Sciatic nerve (tissue), 2 donors: ENCODE data around the gene AIPL1. TPM values are rescaled to one million over a fixed set of nuclear protein-coding genes. Genes with fewer than 3 reads are reported as not detected.
A peak's percentile ranks its signal among the peaks of the same experiment; 100 is the strongest.

ENCODE experiments used
- ATAC-seq: fragments of 200-7000 bp; cut with Tn5 transposase; one replicate; pipeline ENCODE4 v1.9.1; 2020; ENCODE audit warnings: mild to moderate bottlenecking, moderate library complexity
- DNase-seq: peaks from one replicate; pipeline ENCODE4 v3.0.0-alpha.2; 2020; ENCODE audit warnings: low spot score
- intact Hi-C: fragments of 100-400 bp; cut with DNase I; formaldehyde crosslinking; loops from one replicate; pipeline ENCODE4 v1.14.2; 2022
- total RNA-seq: library from RNA; stranded (reverse); fragmentation: NEBNext Ultra II Directional; extraction: Animal tissue kit (Norgen Biotek cat#: 25700); gene quantifications from one replicate; pipeline ENCODE4 v1.2.1, GENCODE V29; 2021
- donor health status: DM: no; HTN: no; CAD: no.
- donor health status: DM: no; HTN: no; CAD: no.

The AIPL1 gene
- total RNA-seq, 1 donor from 2014 or later = not detected

DNA sequence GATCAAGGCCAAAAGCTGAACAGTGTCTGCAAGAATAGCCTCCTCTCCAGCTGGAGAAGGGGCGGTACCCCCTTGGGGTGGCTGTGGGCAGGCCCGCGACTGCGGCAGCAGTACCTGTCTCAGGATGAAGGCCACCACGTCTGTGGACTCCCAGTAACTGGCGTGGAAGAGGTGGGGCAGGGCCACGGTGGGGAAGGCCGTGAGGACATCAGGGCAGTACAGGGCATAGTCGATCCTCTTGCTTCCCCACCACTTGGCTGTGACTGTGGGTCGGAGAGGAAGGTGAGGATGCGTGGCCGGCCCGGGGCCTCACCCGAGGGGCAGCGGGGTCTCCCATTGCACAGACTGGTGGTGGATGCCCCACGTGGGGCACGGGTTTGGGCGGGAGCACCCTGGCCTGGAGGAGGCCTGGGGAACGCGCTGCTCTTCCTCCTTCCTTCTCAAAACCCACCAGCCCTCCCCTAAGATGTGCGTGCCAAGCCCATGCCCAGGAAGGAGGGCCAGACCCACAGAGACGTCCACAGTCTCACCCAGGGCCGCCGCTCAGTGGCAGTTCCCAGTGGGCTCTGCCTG, 35.3 kb upstream of the AIPL1 start:
- DNase-seq = no peak
- ATAC-seq = no peak
- intact Hi-C loops = no loop called here

DNA sequence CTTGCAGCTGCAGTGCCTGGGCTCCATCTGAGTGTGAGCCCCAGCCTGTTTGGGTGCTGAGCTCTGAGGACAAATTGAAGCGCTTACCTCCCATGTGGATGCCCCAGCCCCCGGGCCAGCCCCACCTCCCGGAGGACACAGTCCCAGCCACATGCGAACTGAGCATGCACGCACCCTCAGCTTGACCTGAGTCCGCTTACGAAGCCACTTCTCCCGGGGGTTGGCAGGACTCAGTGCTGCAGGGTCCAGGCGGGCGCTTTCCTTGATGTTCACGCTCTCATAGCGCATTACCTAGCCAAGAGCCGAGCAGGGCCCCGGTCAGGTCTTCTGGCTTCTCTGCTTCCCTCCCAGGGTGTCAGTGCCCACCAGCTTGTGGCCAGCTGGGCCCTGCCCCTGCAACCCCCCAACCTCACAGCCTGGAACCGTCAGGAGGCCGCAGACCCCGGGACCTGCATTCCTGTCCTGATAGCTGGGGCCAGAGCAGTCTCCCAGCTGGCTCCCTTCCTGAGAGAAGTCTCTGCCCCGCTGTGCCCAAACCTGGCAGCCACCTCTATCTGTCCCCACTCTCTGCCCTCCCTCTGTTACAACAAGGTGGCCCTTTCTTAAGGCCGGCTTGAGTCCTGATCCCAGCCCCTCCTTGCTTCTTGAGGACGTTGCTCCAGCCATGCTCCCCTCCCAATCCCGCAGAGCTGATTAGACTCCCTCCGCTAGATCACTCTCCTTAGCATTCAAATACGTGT, 33.3 kb upstream of the AIPL1 start:
- ATAC-seq (no peak), DNase-seq (no peak)
- intact Hi-C loops = no loop called here

DNA sequence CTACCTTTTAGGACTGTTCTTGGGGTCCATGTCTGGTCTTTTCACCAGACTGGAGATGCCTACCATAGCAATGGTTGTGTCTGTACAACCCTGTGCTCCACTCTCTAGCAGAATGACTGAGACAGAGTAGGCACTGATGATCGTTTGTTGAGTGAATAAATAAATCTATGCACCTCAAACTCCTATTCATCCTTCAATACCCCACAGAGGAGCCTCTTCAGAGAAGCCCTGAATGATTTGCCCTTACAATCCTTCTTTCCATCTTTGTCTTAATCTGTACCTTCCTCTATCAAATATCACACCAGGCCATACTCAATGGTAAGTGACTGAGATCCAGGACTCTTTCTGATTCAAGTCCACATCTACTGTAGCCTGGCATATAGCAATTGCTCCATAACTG, 32.6 kb upstream of the AIPL1 start:
- no peak for ATAC-seq
- no peak for DNase-seq
- intact Hi-C loops = no loop called here

DNA sequence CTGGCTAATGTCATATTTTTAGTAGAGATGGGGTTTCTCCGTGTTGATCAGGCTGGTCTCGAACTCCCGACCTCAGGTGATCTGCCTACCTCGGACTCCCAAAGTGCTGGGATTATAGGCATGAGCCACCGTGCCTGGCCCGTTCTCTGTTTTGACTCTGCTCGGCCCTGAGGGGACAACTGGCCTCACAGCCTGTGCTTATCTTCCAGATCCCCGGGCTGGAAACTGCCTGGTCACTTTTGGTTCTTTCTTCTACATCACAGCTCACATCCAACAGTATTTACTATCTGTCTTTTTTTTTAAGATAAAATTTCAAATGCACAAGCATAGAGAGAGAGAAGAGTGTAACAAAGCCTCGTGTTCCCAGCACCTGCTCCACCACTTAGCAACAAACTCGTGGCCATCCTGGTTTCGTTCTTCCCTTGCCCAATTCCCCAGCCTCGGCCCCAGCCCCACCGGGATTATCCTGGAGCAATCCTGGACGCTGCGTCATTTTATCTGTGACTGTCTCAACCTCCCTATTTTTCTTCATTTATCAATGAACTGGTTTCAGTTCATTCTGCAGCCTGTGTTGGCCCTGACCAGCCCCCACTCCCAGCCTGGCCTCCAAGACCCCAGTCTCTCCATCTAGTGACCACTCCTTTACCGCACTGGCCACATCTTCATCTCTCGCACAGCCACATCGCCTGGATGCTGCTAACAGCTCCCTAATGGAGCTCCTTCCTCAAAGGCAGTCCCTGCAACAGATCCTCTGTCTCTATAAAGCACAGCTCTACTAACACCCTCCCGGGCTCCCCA, 30.5 kb upstream of the AIPL1 start:
- DNase-seq (no peak), ATAC-seq (no peak)
- intact Hi-C loops = no loop called here

DNA sequence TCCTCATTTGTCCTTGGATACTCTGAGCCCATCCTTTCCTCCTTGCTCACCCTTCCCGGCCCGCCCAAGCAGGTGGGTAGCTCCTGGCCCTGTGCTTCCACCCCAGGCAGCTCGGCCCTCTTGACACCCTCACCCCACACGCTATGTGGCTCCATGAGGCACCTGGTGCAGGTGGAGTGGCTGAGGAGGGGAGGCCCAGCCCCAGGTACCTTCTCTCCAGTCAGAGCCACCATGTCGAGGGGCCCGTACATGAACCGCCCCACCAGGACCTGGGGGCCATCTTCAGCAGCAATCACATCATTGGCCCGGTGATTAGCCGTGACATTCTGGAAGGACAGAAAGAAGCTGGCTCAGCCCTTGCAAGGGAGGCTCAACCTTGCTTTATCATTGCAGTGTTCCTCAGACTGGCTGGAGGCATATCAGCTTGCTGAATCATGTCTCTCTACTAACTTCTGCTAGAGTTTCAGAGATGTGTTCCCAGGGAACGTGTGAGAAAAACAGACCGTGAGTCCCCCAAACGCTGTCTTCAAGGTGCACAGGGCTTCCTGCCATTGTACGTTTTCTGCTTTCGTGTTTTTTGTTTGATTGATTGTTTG, 29.6 kb upstream of the AIPL1 start:
- DNase-seq = no peak
- ATAC-seq = no peak
- intact Hi-C loops = no loop called here

DNA sequence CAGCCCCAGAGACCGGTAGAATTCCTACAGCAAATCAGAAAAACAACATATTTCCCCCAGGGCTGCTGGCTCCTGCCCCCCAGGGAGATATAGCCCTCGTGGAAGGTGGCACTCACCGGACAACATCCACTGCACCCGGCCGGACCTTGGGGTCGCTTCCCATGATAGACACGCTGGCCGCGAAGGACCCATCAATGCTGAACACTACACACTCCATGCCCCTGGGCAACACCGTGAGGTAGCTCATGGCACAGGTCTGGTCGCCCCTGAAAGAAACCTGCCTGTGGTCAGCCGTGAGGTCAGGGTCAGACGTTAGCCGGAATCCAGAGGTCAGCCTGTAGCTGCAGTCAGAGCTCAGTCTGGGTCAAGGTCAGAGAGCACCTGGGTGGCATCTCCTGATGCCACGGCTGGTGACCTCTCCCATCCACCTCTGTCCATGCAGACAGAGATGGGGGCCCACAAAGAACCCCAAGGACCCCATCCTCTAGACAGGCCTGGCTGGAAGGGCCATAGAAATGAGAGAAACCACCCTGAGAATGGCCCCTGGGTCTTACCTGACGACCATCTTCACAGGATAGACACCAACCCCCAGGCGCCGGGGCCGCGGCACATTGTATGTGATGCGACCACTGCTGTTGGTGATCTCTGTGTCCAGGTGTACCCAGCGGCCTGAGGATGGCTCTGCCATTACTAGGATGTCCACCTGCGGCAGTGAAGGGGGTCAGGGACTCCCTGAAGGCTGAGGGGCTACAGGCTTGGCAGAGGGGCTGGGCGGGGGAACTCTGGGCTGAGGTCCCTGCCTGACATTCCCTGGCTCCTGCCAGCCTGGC, 28.9 kb upstream of the AIPL1 start:
- intact Hi-C loops = no loop called here
- DNase-seq = no peak
- no peak for ATAC-seq

DNA sequence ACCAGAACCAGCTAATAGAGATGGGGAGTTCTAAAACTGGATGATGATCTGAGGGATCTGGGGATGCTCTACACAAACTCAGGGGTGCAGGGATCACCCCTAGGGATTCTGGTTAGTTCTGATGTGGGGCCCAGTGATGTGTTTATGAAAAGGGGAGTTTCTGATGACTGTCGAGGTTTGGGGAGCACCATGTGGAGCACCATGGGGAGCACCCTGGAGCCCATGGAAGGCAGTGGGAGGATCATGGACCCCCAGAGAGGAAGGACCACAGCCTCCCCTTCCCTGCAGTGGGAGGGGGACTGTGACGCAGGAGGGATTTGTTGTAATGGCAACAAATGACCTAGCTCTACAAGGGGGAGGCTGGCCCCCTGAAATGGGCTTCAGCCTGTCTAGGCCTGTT, 27.8 kb upstream of the AIPL1 start:
- DNase-seq = no peak
- intact Hi-C loops = no loop called here
- ATAC-seq = no peak

DNA sequence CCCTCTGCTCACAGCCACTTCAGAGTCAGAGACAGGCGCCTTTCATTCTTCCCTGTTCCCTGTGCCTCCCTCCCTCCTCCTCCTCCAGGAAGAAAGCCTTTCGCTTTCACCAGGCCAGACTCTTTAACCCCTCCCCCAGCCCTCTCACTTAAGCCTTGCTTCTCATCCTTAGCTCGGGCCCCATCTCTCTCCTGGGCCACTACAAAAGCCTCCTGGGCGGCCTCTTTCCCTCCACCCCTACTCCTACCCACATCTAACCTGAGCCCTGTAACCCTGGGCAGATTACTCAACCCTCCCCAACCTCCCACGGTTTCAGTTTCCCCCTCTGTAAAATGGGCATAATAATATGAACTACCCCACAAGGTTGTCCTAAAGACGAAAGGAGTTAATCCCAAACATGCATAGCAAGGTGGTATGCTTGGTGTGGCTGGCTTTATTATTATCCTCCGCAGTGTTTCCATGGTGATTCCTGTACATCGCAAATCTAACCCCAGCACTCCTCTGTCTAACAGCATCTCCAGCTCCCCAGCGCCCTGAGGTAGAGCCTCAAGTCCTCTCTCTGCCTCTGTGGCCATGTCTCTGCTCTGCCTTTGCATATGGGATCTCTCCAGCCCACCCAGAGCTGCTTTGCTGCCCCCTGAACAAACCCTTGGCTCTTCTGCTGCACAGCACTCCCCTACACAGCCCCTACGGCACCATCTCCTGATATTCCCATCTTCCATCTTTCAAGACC, 27.0 kb upstream of the AIPL1 start:
- no peak for DNase-seq
- intact Hi-C loops = no loop called here
- ATAC-seq = no peak

DNA sequence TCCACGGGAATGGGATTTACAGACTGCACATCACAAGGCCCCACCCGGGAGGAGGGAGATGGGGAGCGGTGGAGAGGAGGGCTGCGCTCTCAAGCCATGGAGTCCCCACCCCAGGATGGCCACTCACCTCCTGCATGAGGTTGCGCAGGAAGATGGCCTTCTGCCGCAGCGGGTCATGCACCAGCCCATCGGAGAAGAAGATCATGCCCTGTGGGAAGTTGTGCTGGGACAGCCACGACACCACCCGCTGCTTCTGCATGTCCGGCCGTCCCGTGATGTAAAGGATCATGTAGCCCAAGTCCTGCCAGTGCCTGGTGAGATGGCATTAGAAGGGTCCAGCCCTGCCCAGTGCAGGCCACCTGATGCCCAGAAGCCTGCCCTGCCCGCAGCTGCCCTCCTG, 26.3 kb upstream of the AIPL1 start:
- DNase-seq (no peak), ATAC-seq (no peak)
- intact Hi-C loops = no loop called here

DNA sequence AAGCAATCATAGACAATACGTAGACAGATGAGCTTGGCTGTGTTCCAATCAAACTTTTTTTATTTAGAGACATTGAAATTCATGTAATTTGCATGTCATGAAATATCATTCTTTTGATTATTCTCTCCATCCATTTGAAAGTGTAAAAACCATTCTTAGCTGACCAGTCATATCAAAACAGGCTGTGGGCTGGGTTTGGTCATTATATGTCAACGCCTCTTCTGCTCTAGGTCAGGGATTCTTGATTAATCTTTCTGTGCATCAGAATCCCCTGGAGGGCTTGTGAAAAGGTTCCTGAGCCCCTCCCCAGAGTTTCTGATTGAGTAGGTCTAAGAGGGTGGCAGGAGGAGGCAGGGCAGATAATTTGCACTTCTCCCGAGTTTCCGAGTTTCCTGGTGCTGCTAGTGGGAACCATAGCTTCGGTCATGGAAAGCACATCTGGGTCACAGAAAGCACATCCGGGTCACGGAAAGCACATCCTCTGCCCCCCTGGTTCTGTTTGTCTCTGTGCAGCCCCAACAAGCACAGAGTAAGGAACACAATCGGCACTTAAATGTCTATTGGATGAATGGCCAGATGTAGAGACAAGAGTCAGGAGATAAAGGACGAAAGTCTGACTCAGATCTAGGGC, 25.7 kb upstream of the AIPL1 start:
- ATAC-seq (no peak), DNase-seq (no peak)
- intact Hi-C loops = no loop called here

DNA sequence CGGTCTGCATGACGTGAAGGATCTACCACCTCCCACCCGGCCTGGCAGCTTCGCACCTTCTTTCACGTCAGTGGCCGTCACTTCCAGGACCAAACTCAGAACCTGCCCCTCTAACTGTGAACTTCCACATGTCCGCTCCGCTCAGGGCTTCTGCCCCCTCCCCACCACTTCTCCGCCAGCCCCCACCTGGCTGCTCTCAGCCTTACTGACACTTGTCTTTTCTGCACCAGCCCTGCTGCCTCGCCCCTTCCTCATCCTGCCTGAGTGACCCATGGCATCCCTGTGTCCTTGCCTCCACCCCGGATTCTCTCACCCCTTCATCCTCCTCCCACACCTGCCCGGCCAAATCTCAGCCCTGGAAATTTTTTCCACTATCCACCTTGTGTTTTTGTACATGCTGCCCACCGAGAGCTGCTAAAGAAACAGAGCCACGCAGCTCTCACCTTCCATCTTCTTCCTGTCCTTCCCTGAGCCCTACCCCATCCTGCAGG, 23.6 kb upstream of the AIPL1 start:
- intact Hi-C loops = no loop called here
- ATAC-seq = no peak
- DNase-seq = no peak

DNA sequence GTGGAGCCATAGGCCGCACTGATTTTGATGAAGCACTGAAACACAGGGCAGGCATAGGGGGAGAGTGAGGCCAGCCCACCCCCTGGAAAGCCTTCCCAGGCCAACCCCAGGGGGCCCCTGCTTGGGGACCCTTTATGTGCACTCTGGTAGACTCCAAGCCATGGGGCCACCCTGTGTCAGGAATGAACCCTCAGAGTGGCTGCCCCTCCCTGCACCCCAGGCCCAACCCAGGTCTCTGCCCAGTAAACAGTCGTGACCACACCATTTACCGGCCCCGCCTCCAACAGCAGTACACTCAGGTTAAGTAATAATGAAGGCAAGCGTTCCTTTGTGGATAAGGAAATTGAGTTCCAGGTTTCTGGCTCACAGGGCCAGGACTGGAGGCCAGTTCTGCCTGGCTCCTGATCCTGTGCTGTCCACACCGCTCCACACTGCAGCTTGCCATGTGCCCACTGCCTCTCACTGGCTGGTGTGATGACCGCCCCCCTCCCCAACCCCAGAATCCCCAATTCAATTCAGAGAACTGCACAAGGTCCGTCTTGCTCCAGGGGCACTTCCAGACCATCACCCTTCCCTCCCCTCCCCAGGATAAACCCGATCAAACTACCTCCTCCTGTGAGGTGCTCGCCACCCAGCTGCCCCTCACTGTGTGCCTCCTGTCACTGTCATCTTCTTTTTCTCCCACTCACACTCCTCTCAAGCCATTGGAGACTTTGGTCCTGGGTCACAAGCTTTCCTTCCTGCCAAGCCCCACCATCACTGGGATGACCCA, 23.0 kb upstream of the AIPL1 start:
- ATAC-seq (peak; percentile 45), DNase-seq (no peak)
- intact Hi-C loops = no loop called here

DNA sequence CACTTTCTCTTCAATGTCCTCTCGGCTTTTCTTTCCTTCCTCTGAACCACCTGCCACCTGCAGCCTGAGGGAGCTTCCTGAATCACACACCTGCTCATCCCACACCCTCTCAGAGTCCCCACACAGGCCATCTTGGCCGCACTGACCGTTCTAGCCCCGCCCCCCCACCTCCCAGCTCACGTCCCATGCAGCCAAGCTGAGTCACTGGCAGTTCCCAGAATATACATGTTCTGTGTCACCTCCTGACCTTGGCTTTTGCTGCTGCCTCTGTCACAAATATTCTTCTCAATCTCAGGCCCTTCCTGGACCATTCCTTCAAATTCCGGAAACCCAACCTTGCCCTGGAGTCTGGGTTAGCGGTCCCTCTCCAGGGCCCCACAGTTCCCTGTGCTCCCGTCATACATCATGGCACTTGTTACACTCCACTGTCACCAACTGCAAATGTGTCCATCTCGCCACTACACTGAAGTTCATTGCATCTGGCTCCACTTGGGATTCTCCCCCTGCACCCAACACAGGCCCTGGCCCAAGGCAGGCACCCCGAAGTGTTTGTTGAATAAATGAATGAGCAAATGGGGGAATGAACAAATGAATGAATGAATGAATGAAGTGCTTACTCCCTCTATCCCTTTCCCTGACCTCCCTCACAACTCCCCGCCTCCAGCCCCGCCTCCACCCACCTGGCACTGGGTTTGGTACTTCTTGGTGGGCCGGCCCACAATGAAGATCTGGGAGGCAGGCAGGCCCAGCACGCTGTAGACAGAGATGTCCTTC, 22.2 kb upstream of the AIPL1 start:
- DNase-seq (no peak), ATAC-seq (no peak)
- intact Hi-C loops = no loop called here

DNA sequence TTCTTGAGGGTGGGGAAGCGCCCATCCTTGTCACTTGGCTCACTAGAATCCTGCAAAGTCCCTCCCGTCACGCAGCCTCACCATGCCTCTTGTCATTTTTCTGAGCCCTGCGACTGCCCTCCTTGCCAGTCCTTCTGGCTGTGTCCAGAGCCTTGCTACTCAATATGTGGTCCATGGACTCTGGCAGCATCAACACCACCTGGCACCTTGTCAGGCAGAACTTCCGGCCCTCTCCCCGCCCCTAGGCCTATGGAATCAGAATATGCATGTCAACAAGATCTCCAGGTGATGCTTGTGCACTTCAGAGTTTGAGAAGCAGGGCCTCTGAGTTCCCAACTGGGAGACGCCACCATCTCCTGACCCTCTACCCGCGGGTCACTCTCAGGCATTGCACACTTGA, 21.4 kb upstream of the AIPL1 start:
- ATAC-seq = no peak

DNA sequence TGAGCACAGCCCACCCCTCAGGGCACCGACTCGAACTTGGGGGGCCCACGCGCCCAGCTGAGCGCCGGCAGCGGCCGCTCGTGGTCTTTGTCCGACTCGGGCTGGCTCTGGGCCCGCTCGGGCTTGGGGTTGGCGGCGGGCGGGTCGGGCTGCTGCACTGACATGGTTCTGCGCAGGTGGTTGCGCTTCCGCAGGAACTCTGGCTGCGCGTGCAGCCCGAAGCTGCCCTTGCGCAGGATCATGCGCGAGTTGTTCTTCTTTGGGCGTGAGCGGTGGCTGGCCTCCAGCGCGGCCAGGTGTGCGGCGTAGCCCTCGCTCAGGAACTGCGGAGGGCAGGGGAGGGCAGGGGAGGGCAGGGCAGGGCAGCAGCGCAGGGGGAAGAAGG, 20.4 kb upstream of the AIPL1 start:
- peak; percentile 82 for ATAC-seq
- no peak for DNase-seq
- intact Hi-C loops = no loop called here

More for the DNA sequence above, 21.4 kb upstream of the AIPL1 start:
- intact Hi-C loops = no loop called here
- no peak for DNase-seq

DNA sequence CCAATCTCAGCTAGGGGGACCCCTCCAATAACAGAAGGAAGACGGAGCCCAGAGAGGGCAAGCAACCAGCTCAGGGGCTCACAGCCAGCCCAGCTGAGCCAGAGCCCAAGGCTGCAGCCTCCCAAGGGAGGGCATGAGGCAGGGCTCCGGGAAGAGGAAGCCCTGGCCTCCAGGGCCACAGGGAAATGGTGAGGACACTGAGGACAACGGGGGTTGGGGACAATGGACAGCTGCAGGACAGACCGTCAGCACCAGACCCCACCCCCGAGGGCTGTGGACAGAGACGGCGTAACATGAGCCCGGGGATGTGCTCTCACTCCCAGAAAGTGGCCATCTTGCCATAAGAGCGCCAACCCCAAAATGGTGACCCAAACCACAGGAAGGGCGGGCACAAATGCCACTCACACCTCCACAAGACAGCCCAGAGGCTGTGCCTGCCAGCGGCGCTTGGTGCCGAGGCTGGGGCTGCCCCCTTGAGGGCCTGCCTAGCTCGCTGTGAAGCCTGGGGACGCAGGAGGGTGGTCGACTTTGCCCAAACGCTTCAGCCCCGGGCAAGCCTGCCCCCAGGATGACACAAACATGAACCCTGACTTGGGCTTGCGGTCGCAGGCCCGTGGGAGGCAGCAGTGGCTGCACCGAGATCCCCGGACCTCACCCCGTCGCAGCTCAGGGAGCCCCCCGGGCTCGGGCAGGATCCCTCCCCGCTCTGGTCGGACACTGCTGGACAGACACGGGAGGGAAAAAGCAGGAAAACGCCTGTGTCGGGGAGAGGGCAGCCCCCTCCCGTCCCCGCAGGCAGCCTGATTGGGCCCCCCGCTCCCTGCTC, 19.8 kb upstream of the AIPL1 start:
- intact Hi-C loops = no loop called here
- DNase-seq (no peak), ATAC-seq (no peak)
